HG02970 (cell line): Measurements from ENCODE around the gene ABCE1.
"Not testable (repeated sequence)": the region's sequence is repeated elsewhere in the genome, so short reads cannot be mapped to it uniquely, and the experiment has no call there.

Experiments used
- ATAC-seq: cut with Tn5 transposase; IDR thresholded peaks from one replicate; pipeline ENCODE4 v1.9.1; 2021; ENCODE audit warnings: mild to moderate bottlenecking, moderate library complexity, moderate number of reproducible peaks; ENCODE audit not compliant: unreplicated experiment, low FRiP score

Gene ABCE1

DNA sequence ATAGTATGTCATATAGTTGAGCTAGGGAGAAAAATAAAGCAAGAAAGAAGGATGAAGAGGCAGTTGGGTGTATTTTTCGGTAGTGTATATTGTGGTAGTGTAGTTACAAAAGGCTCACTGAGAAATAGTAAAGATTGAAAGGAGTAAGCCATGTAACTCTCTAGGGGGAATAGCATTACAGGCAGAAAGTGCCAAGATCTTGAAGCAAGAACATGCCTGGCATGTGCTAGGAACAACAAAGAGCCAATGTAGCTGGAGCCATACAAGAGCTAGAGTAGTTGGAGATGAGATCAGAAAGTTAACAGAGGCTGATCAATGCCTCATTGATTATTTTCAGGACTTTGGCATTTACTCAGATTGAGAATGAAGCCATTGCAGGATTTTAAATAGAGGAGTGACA, 3.0 kb downstream of the ABCE1 start:
- ATAC-seq: no peak

DNA sequence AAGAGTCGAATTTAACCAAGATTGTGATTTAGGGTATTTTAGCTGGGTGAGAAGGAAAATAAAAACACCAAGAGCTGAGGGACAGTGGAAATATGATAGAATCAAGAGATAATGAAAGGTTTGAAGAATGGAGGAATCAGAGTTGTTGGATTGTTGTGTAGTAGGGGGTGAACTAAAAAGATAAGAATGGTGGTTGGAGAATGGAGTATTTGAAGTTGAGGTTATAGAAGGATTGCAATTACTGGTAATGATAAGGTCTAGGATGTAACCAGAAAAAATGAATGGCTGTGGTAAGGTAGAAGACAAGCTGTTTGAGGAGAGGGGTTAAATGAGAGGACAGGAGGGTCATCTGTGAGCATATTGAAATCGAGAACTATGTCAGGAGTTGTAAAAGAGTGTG, 4.5 kb downstream of the ABCE1 start:
- ATAC-seq: no peak

GRCh38 chr4:145103496-145103895, 5.4 kb downstream of the ABCE1 start:
- no peak for ATAC-seq

GRCh38 chr4:145107126-145107525, 9.0 kb downstream of the ABCE1 start:
- ATAC-seq: no peak

GRCh38 chr4:145108128-145108527, 10.0 kb downstream of the ABCE1 start:
- no peak for ATAC-seq

DNA sequence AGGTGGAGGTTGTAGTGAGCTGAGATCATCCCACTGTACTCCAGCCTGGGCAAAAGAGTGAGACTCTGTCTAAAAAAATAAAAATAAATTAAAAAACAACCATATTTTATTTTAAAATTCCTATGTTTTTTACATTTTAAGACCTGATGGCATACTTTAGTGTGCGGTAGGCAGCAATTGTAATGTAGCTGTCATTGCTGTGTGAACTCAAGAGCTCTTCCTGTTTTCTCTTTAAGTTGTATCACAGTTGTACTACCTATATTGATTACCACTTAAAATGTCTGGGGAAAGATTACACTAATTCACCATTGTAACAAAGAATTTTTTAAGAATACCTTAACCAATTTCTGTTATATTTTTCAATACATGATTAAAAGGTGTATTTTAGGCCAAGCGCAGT, 27.3 kb downstream of the ABCE1 start:
- no peak for ATAC-seq

- ATAC-seq: no peak
Measured at GRCh38 chr4:145130130-145130529, 32.0 kb downstream of the ABCE1 start.

GRCh38 chr4:145130788-145131399, 32.8 kb downstream of the ABCE1 start:
- ATAC-seq: no peak

GRCh38 chr4:145131848-145132247, 33.7 kb downstream of the ABCE1 start:
- ATAC-seq: no peak

GRCh38 chr4:145132511-145133098, 34.5 kb downstream of the ABCE1 start:
- peak; percentile 61 for ATAC-seq

GRCh38 chr4:145136219-145136618, 38.1 kb downstream of the ABCE1 start:
- ATAC-seq: not testable (repeated sequence)

DNA sequence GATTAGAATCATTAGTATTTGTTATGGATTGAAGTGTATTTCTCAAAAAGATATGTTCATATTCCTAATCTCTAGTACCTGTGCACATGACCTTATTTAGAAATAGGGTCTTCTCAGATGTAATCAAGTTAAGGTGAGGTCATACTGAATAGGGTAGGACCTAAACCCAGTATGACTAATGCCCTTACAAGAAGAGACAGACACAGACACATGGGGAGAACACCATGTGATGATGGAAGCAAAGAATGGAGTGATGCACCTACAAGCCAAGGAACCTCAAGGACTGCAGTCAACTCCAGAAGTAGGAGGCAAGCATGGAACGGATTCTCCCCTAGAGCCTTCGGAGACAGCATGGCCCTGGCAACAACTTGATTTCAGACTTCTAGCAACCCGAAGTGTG, 50.9 kb downstream of the ABCE1 start:
- ATAC-seq: no peak

GRCh38 chr4:145153181-145153903, 55.2 kb downstream of the ABCE1 start:
- no peak for ATAC-seq

- ATAC-seq: no peak
Measured at GRCh38 chr4:145153904-145154298, 55.8 kb downstream of the ABCE1 start.

GRCh38 chr4:145154573-145154972, 56.5 kb downstream of the ABCE1 start:
- ATAC-seq: no peak

DNA sequence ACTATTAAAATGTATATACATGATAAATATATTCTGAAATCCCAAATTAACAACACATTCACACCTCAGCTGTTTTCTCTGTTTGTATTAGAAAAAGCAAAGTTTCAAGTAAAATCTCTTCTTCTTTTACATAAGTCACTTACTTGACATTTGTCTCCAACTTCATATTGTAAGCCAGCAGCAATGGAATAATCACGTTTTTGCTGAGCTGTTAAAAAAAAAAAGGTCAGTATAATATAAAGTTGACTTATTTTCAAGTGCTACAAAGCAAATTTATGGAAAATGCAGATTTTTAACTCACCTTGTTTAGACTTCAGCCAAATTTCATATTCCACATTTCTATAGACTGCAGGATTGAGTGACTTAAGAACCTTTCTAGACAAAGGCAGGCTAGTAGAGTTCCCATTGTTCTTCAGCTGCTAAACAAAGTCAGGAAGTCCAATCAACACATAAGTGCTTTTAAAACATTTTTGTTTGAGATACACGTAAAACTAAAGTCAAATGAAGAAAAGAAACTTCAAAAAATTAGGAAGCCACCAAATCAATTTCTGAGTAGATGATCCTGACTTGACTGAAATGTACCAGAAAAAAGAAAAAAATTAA, 57.3 kb downstream of the ABCE1 start:
- no peak for ATAC-seq

- ATAC-seq: no peak
Measured at GRCh38 chr4:145156986-145157385, 58.9 kb downstream of the ABCE1 start.

- no peak for ATAC-seq
Measured at GRCh38 chr4:145161549-145161948, 63.4 kb downstream of the ABCE1 start.

DNA sequence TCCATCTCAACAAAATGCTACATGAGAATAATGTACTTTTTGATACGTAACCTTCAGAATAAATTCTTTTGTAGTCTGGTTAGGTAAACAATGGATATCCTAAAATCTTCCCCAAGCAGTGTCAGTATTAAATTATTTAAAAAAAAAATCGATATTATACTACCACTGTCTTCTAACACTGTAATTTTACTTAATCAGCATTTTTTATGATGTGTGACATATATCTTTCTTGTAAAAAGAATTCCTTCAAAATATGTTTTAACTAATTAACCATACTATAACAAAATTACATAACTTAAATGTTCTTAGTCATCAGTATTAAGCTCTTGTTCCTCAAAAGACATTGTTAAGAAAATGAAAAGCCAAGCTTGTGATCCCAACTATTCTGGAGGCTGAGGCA, 69.8 kb downstream of the ABCE1 start:
- ATAC-seq: no peak

DNA sequence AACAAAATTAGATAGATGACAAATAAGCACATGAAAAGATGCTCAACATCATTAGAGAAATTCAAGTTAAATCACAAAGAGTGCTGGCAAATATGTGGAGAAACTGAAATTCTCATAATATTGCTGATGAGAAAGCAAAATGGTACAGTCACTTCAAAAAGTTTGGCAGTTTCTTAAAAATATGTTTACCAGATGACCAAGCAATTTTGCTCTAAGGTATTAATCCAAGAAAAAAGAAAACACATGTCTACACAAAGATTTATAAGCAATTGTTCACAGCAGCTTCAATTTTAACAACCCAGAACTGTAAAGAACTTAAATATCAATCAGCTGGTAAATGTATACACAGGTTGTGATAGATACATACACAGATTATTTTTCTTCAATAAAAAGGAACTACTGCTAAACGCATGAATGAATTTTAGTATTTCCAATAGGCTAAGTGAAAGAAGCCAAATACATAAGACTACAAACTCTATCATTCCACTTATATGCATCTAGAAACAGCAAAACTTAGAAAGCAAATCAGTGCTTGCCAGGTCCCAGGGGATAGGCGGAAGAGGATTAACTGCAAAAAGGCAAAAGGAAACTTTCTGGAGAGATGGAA, 70.6 kb downstream of the ABCE1 start:
- ATAC-seq: no peak

- no peak for ATAC-seq
Measured at GRCh38 chr4:145170223-145170622, 72.1 kb downstream of the ABCE1 start.
